SHP77 treated with DMSO at 0.1 percent for 48 hours (cell line): Measurements from ENCODE around the gene AGFG2.
A peak's percentile ranks its signal among the peaks of the same experiment; 100 is the strongest.
"Not testable (repeated sequence)": the region's sequence is repeated elsewhere in the genome, so short reads cannot be mapped to it uniquely, and the experiment has no call there.

Experiments used
- DNase-seq: peaks from one replicate; lab custom pipeline; 2025; lab: John Stamatoyannopoulos, UW

Gene AGFG2, protein sequence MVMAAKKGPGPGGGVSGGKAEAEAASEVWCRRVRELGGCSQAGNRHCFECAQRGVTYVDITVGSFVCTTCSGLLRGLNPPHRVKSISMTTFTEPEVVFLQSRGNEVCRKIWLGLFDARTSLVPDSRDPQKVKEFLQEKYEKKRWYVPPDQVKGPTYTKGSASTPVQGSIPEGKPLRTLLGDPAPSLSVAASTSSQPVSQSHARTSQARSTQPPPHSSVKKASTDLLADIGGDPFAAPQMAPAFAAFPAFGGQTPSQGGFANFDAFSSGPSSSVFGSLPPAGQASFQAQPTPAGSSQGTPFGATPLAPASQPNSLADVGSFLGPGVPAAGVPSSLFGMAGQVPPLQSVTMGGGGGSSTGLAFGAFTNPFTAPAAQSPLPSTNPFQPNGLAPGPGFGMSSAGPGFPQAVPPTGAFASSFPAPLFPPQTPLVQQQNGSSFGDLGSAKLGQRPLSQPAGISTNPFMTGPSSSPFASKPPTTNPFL

DNA sequence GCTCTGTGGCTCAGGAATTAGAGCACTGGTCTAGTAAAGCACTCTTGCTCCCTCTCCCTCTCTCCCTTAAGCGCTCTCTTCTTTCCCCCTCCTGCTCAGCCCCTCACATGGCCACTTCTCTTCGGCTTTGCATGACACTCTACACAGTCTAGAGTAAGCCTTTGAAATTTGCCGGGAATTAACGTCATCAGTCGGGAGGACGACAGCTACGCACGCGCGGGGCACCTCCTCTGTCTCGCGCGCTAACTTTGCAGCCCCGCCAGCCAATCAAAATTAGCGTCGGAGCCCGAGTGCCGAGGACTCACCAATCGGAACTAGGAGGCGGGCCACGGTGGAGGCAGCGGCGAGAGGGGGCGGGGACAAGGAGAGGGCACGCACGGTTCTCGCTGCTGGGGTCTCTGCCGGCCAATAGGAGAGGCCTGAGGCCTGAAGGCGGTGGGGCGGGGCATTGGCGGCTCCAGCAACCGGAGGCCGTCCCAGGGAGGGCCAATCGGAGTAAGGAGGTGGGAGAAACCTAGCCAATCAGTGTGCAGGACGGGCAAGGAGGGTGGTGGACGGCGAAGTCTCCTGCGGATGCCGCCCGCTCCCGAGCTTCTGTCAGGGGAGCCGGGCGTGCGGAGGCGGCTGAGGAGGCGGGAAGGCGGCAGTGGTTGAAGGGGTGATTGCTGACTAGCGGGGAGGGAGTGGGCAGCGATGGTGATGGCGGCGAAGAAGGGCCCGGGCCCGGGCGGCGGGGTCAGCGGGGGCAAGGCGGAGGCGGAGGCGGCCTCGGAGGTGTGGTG lies at the start of gene AGFG2:
TSS of gene AGFG2 (plus strand) at position 550 of the 782 bp plus-strand sequence. CDS start at position 694, 144 bp downstream.
- peak; percentile 97 for DNase-seq

DNA sequence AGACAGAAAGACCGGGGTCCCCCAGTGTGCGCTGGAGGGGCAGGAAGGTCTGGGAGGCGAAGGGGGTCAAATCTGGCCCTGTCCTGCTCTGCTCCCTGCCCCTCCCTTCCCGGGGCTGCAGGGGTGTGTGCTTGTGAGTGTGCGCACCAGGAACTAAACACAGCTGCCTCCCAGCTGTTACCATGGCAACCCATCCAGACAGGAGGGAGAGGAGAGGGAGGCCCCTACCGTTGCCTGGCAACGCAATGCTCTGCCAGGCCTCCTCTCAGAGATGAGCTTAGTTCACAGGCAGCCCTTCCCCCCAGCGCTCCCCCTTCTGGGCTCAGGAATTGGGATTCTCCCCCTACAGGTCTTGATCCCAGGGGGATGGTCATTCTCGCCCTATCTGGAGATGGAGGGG lies 49.2 kb upstream of the AGFG2 start:
- DNase-seq: peak; percentile 90

DNA sequence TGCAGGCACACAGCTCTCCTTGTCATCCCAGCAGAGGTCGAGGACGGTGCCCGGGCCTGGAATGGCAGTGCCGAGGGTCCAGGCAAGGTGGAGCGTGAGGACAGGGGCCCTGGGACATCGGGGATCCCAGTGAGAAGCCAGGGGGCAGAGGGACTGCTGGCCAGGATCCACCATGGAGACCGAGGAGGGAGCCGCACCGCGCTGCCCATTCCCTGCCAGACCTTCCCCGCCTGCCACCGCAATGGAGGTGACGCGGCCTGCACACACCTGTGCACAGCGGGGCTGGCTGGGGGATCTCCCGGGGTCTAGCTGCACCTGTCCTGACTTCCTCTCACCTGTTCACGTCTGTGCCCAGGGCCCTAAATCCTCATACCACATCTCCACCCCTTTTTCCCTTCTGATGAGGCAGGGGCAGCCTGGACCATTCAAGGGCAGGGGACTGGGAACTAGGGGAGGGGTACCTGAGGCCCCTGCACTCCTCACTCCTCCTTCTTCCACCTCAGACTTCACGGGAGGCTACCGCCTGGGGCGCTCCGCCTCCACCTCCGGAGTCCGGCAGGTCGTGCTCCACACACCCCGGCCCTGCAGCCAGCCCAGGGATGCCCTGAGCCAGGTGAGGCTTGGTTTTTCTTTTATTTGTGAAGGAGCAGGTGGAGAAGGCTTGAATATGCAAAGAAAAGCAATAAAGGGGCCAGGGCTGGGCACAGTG lies 48.4 kb upstream of the AGFG2 start:
- DNase-seq: no peak

DNA sequence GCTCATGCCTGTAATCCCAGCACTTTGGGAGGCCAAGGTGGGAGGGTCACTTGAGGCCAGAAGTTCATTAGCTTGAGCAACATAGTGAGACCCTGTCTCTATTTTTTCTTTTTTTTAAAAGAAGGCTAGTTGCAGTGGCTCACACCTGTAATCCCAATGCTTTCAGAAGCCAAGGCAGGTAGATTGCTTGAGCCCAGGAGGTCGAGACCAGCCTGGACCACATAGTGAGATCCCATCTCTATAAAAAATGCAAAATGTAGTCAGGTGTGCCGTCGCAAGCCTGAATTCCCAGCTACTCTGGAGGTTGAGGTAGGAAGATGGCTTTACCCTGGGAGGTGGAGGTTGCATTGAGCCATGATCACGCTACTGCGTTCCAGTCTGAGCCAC lies 47.8 kb upstream of the AGFG2 start:
- no peak for DNase-seq

DNA sequence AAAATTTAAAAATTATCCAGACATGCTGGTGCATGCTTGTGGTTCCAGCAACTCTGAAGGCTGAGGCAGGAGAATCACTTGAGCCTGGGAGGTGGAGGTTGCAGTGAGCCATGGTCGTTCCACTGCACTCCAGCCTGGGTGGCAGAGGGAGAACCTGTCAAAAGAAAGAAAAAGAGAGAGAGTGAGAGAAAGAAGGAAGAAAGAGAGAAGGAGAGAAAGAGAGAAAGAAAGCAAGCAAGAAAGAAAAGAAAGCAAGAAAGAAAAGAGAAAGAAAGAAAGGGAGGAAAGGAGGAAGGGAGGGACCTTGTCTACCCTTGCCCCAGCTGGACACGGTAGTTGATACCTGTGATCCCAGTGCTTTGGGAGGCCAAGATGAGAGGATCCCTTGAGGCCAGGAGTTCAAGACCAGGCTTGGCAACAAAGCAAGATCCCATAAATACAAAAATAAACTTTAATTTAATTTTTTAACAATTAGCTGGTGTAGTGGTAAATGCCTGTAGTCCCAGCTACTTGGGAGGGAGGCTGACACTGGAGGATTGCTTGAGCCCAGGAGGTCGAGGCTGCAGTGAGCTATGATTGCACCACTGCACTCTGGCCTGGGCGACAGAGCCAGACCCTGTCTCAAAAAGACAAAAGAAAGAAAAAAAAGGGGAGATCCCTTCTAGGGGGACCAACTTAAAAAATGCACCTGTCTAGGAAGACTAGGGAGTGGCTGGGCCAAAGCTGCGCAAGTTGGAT lies 46.1 kb upstream of the AGFG2 start:
- DNase-seq: no peak

DNA sequence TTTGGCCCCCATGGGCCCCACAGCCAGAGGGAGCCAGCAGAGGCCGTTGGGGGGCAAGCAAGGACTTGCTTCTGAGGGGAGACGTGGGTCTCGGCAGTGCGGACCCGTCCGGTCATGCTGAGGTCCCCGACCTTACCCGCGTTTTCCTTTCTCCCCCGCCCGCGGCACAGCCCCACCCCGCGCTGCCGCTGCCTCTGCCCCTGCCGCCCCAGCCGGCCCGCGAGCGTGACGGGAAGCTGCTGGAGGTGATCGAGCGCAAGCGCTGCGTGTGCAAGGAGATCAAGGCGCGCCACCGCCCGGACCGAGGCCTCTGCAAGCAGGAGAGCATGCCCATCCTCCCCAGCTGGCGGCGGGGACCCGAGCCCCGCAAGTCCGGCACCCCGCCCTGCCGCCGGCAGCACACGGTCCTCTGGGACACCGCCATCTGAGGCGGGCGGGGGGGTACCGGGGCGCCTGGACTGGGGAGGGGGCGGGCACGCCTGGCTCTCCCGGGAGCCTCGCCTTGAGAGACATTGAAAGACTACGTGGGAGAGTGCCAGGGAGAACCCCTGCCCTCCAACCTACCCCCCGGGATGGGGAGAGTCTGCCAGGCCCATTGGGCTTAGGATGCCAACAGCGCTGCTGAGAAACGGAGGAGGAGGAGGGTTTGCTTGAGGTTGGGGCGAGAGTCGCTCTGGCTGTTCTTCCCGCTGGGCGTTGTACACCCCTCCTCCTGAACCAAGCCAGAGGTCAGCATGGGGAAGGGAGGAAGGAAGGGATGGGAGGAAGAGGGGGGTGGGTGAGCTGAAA lies 45.3 kb upstream of the AGFG2 start:
- DNase-seq: no peak

DNA sequence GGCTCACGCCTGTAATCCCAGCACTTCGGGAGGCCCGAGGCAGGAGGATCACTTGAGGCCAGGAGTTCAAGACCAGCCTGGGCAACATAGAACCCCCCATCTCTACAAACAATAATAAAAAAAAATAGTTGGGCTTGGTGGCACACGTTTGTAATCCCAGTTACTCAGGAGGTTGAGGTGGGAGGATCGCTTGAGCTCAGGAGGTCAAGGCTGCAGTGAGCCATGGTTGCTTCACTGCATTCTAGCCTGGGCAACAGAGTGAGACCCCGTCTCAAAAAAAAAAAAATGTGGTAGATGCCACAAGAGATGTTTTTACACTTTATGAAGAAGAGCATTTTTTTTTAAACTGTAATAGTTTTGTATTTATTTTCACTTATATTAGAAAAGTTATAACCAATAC lies 42.5 kb upstream of the AGFG2 start:
- no peak for DNase-seq

DNA sequence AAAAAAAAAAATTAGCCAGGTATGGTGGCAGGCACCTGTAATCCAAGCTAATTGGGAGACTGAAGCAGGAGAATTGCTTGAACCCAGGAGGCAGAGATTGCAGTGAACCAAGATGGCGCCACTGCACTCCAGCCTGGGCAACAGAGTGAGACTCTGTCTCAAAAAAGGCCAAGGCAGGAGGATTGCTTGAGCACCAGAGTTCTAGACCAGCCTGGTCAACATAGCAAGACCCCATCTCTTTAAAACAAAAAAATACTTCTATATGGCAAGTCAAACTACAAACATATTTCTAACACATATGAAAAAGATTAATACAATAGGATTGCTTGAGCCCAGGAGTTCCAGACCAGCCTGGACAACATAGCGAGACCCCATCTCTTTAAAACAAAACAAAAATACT lies 38.3 kb upstream of the AGFG2 start:
- not testable (repeated sequence) for DNase-seq

DNA sequence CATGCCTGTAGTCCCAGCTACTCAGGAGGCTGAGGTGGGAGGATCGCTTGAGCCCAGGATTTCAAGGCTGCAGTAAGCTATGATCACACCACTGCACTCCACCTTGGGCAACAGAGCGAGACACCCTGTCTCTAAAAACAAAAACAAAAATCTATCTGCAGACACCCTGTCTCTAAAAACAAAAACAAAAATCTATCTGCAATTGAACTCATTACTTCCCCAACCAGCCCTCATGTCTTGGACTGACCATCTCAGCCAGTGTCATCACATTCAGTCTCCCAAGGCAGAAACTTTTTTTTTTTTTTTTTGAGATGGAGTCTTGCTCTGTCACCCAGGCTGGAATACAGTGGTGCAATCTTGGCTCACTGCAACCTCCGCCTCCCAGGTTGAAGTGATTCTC lies 35.0 kb upstream of the AGFG2 start:
- DNase-seq: not testable (repeated sequence)

DNA sequence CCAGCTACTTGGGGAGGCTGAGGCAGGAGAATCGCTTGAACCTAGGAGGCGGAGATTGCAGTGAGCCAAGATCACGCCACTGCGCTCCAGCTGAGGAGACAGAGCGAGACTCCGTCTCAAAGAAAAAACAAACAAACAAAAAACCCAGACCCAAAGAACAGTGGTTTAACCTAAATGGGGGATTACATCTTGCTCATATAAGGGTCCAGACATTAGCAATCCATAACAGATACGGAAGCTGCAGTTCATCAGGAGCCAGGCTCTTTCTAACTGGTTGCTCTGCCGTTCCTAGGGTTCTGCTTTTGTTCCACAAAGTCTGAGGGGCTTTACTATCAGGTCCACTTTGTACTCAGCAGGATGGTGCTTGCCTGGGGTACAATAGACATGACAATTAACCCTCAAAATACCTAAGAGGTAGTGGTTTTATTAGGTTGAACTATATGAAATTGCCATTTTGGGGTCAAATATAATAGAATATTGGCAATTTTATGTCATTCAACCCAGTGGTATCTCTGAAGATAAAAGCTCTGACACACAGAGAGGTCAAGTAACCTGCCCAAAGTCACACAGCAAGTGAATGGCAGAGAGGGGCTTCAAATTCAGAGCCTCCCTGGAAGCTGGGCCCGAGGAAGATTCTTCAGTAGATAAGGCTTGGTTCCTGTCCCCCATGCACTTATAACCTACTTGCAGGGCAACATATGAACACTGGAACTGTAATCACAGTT lies 34.0 kb upstream of the AGFG2 start:
- DNase-seq: no peak

DNA sequence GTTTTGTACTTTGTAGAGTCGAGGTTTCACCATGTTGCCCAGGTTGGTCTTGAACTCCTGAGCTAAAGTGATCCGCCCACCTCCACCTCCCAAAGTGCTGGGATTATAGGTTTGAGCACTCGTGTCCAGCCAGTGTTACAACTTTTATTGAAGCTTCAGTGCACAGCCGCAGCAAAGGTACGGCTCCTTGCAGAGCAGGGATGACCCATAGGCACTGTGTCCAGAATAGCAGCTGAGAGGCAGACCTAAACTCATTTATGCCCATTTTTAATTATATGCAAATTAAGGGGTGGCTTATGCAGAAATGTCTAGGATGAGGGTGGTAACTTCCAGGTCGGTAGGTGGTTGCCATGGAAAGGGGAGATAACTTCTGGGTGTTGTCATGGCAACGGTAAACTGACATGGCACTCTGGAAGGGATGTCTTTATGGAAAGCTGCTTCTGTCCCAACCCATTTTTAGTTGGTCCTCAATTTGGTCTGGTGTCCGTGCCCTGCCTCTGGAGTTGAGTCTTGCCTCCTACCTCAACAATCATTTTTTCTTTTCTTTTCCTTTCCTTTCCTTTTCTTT lies 32.6 kb upstream of the AGFG2 start:
- no peak for DNase-seq

DNA sequence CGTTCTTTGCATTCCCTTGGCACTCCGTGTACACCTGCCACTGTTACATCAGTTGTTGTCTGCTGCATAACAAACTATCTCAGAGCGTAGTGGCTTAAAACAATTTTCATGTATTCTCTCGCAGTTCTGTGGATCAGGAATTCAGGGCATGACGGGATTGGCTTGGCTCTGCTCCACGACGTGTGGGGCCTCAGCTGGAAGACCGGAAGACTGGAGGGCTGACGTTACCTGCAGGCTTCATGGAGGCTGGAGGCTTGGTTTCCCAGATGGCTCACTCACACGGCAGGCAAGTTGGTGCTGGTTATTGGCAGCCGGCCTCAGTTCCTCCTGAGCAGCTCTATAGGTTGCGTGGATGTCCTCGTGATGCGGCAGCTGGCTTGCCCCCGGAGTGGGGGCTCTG lies 29.8 kb upstream of the AGFG2 start:
- DNase-seq: peak; percentile 58

DNA sequence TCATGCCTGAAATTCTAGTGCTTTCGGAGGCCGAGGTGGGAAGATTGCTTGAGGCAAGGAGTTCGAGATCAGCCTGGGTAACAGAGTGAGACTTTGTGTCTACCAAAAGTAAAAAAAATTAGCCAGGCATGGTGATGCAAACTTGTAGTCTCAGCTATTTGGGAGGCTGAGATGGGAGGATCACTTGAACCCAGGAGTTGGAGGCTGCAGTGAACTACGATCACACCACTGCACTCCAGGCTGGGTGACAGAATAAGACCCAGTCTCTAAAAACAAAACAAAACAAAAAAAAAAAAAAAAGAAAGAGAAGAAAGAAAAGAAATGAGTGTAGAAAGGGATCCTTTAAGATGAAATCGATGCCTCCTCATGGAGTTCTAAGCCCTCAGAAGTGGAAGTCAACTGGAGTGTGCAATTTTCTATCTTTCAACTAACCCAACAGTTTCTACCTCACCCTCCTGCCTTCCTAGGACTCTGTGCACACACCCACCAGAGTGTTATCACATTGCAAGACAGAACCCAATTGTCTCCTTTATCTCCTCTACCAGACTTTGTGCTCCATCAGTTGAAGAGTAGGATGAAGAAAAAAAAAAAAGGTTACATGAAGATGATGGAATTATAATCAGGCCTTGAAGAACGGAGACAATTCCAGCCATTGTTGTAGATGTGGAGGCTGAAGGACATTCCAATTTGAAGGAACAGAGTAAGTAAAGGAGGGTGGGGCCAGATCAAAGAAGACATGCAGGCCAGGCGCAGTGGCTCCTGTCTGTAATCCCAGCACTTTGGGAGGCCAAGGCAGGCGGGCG lies 28.4 kb upstream of the AGFG2 start:
- no peak for DNase-seq

DNA sequence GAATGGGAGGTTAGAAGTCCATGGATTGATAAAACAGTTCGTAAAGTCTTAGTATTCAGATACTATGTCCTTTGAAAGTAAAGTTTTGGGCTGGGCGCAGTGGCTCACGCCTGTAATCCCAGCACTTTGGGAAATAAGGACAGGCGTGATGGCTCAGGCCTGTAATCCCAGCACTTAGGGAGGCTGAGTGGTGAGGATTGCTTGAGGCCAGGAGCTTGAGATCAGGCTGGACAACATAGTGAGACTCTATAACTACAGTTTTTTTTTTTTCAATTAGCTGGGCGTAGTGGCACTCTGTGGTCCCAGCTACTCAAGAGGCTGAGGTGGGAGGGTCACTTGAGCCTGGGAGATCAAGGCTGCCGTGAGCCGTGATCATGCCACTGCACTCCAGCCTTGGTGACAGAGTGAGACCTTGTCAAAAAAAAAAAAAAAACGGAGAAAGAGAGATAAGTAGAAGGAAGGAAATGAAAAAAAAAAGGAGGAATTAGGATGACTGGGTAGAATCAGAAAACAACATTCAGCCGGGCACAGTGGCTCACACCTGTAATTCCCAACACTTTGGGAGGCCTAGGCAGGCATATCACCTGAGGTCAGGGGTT lies 25.7 kb upstream of the AGFG2 start:
- DNase-seq: no peak

DNA sequence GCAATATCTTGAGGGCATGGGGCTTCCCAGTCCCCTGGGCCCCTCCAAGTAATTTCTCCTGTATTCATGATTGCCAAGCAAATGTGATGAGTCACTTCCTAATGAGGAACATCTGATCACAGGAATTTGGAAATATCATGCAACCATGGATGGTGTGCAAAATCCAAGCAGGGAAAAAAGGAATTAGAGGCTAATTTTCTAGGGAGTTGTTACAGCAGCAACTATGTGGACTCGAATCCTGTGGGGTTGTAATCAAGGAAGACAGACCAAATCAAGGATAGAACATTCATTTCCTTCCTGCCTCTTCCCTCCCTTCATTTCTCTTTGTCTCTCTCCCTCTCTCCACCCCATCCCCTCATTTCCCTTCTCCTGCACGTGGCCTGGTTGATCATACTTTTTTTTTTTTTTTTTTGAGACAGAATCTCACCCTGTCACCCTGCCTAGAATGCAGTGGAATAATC lies 23.9 kb upstream of the AGFG2 start:
- no peak for DNase-seq

DNA sequence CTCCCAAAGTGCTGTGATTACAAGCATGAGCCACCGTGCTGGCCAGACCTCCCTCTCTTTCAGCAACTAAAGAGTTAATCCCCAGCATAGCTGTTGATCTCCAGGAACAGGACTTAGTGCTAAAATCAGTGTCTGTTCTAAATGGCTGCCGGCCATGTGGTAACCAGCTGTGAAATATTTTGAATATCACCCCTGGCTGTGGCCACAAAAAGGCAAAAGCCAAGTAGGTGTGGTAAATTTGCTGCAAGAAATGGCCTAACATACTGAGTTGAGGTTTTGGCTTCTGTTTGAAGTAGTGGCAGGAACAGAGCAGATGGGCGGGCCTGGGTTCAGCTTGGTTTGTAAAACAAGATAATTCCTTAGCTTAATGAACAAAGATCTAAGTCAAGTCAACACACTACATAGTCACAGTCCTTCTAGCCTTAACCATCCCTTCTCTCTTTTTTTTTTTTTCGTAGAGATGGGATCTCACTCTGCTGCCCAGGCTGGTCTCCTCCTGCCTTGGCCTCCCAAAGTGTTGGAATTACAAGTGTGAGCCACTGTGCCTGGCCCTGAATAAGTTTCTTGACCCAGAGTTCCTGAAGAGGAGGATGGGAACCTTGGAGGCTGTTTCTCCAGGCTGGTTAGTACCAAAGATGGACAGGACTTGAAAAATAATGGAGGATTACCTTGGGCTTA lies 22.7 kb upstream of the AGFG2 start:
- no peak for DNase-seq

DNA sequence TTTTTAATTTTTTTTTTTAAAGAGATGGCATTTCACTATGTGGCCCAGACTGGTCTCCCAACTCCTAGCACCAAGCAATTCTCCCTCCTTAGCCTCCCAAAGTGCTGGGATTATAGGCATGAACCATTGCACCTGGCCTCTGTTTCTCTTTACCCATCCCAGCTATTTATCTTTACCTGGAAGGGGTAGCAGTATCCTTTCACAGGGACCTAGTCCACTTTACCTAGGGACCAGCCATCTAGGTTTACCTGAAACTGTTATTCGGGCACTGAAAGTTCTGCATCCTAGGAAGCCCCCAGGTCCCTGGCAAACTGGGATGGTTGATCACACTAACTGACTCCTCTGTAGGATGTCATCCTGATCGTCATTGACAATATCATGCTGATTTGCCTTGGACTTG lies 21.7 kb upstream of the AGFG2 start:
- DNase-seq: no peak

DNA sequence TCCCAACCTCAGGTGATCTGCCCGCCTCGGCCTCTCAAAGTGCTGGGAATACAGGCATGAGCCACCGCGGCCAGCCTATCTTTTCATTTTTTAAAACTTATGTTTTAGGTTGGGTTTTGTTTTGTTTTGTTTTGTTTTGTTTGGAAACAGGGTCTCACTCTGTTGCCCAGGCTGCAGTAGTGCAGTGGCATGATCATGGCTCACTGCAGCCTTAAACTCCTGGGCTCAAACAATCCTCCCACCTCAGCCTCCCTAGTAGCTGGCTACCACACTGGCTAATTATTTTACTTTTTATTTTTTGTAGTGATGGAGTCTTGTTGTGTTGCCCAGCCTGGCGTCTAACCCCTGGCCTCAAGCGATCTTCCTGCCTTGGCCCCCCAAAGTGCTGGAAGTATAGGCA lies 19.4 kb upstream of the AGFG2 start:
- DNase-seq: no peak
